H9 (cell line): ENCODE data around the gene KIF5A. TPM values are rescaled to one million over a fixed set of nuclear protein-coding genes. Genes with fewer than 3 reads are reported as not detected.

Experiments
- DNase-seq: peaks from one replicate; pipeline ENCODE4 v3.0.0-alpha.2; 2017
- H2AFZ ChIP-seq: one replicate; pipeline ENCODE4 v1.6.1; 2013; ENCODE audit warnings: mild to moderate bottlenecking, low read length, control low read depth, moderate library complexity
- H2AK5ac ChIP-seq: 2 replicates; pipeline ENCODE4 v1.6.1; 2013; ENCODE audit warnings: low read length, control low read depth, mixed read lengths; ENCODE audit not compliant: insufficient read length
- H2BK120ac ChIP-seq: one replicate; pipeline ENCODE4 v1.6.1; 2013; ENCODE audit warnings: low read depth, mild to moderate bottlenecking, low read length, control low read depth, inconsistent platforms; ENCODE audit not compliant: poor library complexity, severe bottlenecking
- H2BK12ac ChIP-seq: 2 replicates; pipeline ENCODE4 v1.6.1; 2013; ENCODE audit warnings: low read length, control low read depth, mixed read lengths, low read depth; ENCODE audit not compliant: insufficient read length
- H2BK15ac ChIP-seq: 2 replicates; pipeline ENCODE4 v1.6.1; 2013; ENCODE audit warnings: low read depth, low read length, control low read depth
- H2BK20ac ChIP-seq: one replicate; pipeline ENCODE4 v1.6.1; 2013; ENCODE audit warnings: low read depth, mild to moderate bottlenecking, low read length, control low read depth, inconsistent platforms; ENCODE audit not compliant: poor library complexity, severe bottlenecking
- H2BK5ac ChIP-seq: 2 replicates; pipeline ENCODE4 v1.6.1; 2013; ENCODE audit warnings: low read length, control low read depth, mixed read lengths; ENCODE audit not compliant: insufficient read length
- H3K14ac ChIP-seq: 2 replicates; pipeline ENCODE4 v1.6.1; 2013; ENCODE audit warnings: low read length, control low read depth; ENCODE audit not compliant: insufficient read depth
- H3K18ac ChIP-seq: 2 replicates; pipeline ENCODE4 v1.6.1; 2013; ENCODE audit warnings: low read depth, mild to moderate bottlenecking, mixed read lengths, low read length, control low read depth; ENCODE audit not compliant: insufficient read length
- H3K23ac ChIP-seq: 2 replicates; pipeline ENCODE4 v1.6.1; 2013; ENCODE audit warnings: low read length, control low read depth, mixed read lengths, low read depth; ENCODE audit not compliant: insufficient read length
- H3K23me2 ChIP-seq: 2 replicates; pipeline ENCODE4 v1.6.1; 2013; ENCODE audit warnings: low read depth, mild to moderate bottlenecking, mixed read lengths, low read length, control low read depth; ENCODE audit not compliant: insufficient read length, poor library complexity, severe bottlenecking
- H3K27ac ChIP-seq: 2 replicates; pipeline ENCODE4 v1.5.1; 2013; ENCODE audit warnings: low read length, control low read depth, mixed read lengths, low read depth; ENCODE audit not compliant: insufficient read length
- H3K27me3 ChIP-seq: 2 replicates; pipeline ENCODE4 v1.6.1; 2013; ENCODE audit warnings: low read length, control low read depth, inconsistent platforms; ENCODE audit not compliant: insufficient read depth
- H3K4ac ChIP-seq: 2 replicates; pipeline ENCODE4 v1.6.1; 2013; ENCODE audit warnings: low read depth, mild to moderate bottlenecking, control low read depth, inconsistent platforms, low read length, moderate library complexity
- H3K4me1 ChIP-seq: 2 replicates; pipeline ENCODE4 v1.6.1; 2013; ENCODE audit warnings: low read length, control low read depth, inconsistent platforms; ENCODE audit not compliant: insufficient read depth
- H3K4me2 ChIP-seq: 2 replicates; pipeline ENCODE4 v1.6.1; 2013; ENCODE audit warnings: low read length, control low read depth, mixed read lengths; ENCODE audit not compliant: insufficient read length, insufficient read depth
- H3K56ac ChIP-seq: 2 replicates; pipeline ENCODE4 v1.6.1; 2013; ENCODE audit warnings: low read depth, mild to moderate bottlenecking, mixed read lengths, low read length, control low read depth; ENCODE audit not compliant: insufficient read length
- H3K79me1 ChIP-seq: 2 replicates; pipeline ENCODE4 v1.6.1; 2013; ENCODE audit warnings: low read depth, mild to moderate bottlenecking, moderate library complexity, low read length, control low read depth, inconsistent platforms; ENCODE audit not compliant: insufficient read depth, poor library complexity, severe bottlenecking
- H3K79me2 ChIP-seq: 2 replicates; pipeline ENCODE4 v1.6.1; 2013; ENCODE audit warnings: low read length, control low read depth, inconsistent platforms; ENCODE audit not compliant: insufficient read depth
- H3K9ac ChIP-seq: 2 replicates; pipeline ENCODE4 v1.6.1; 2013; ENCODE audit warnings: low read length, control low read depth, mixed read lengths; ENCODE audit not compliant: insufficient read length; ENCODE audit errors: extremely low read depth
- H3K9me3 ChIP-seq: one replicate; pipeline ENCODE4 v1.6.1; 2013; ENCODE audit warnings: low read depth, low read length, inconsistent platforms; ENCODE audit not compliant: control insufficient read depth
- H3T11ph ChIP-seq: one replicate; pipeline ENCODE4 v1.6.1; 2013; ENCODE audit warnings: mild to moderate bottlenecking, low read length, control low read depth, inconsistent platforms
- H4K20me1 ChIP-seq: one replicate; pipeline ENCODE4 v1.6.1; 2013; ENCODE audit not compliant: control insufficient read depth, insufficient read length, insufficient read depth
- H4K5ac ChIP-seq: 2 replicates; pipeline ENCODE4 v1.6.1; 2013; ENCODE audit warnings: low read depth, mild to moderate bottlenecking, mixed read lengths, low read length, control low read depth; ENCODE audit not compliant: insufficient read length
- H4K8ac ChIP-seq: replicated peaks from 2 replicates; pipeline ENCODE4 v1.6.1; 2013; ENCODE audit warnings: low read length, control low read depth, mixed read lengths, low read depth; ENCODE audit not compliant: insufficient read length
- H4K91ac ChIP-seq: 2 replicates; pipeline ENCODE4 v1.6.1; 2013; ENCODE audit warnings: low read depth, mild to moderate bottlenecking, moderate library complexity, mixed read lengths, low read length, control low read depth; ENCODE audit not compliant: insufficient read length
- H3K27ac Mint-ChIP-seq, 3 experiments: 2 replicates in 2 of 3; 3 replicates in 1 of 3; pipeline ENCODE4 v1.8.0; 2020 to 2021; ENCODE audit warnings: mixed read lengths in 3 of 3, mild to moderate bottlenecking in 1 of 3, moderate library complexity in 1 of 3
- H3K27me3 Mint-ChIP-seq: 2 replicates; pipeline ENCODE4 v1.8.0; 2021; ENCODE audit warnings: low read depth, mild to moderate bottlenecking, moderate library complexity, mixed read lengths
- H3K36me3 Mint-ChIP-seq, 3 experiments: 2 replicates in 2 of 3; 3 replicates in 1 of 3; pipeline ENCODE4 v1.8.0; 2020 to 2021; ENCODE audit warnings: low read depth in 3 of 3, mixed read lengths in 3 of 3; ENCODE audit not compliant: insufficient read depth in 1 of 3
- H3K4me1 Mint-ChIP-seq, 2 experiments: 2 replicates each; pipeline ENCODE4 v1.8.0; 2020; ENCODE audit warnings: mixed read lengths in 2 of 2
- H3K4me3 Mint-ChIP-seq, 2 experiments: 2 replicates in 1 of 2; 3 replicates in 1 of 2; pipeline ENCODE4 v1.8.0; 2020 to 2021; ENCODE audit warnings: mild to moderate bottlenecking in 2 of 2, mixed read lengths in 2 of 2, moderate library complexity in 1 of 2
- H3K9me3 Mint-ChIP-seq, 2 experiments: 2 replicates in 1 of 2; 3 replicates in 1 of 2; pipeline ENCODE4 v1.8.0; 2020; ENCODE audit warnings: mild to moderate bottlenecking in 2 of 2, mixed read lengths in 2 of 2, moderate library complexity in 1 of 2
- WGBS: extraction: QIAGEN DNeasy Blood & Tissue Kit; methylation state at CpG from one replicate; pipeline ENCODE4 v1.1.7; 2013; ENCODE audit warnings: missing lambda C conversion rate, low lambda C conversion rate, mixed read lengths; ENCODE audit not compliant: insufficient read length; ENCODE audit errors: extremely low coverage; 5-methylcytosine and 5-hydroxymethylcytosine counted together
- total RNA-seq: library from RNA; stranded (reverse); gene quantifications from 2 replicates; pipeline ENCODE4 v1.2.1, GENCODE V29; 2021
- TF ChIP-seq, protein P1 (sequence below): fragments of 200-600 bp; sonication (generic); conservative IDR thresholded peaks from 3 replicates; pipeline ENCODE4 v1.8.0; 2021; ENCODE audit warnings: antibody characterized with exemption, mild to moderate bottlenecking

KIF5A gene
- total RNA-seq, 1 experiment from 2014 or later: 18.5 TPM

DNA sequence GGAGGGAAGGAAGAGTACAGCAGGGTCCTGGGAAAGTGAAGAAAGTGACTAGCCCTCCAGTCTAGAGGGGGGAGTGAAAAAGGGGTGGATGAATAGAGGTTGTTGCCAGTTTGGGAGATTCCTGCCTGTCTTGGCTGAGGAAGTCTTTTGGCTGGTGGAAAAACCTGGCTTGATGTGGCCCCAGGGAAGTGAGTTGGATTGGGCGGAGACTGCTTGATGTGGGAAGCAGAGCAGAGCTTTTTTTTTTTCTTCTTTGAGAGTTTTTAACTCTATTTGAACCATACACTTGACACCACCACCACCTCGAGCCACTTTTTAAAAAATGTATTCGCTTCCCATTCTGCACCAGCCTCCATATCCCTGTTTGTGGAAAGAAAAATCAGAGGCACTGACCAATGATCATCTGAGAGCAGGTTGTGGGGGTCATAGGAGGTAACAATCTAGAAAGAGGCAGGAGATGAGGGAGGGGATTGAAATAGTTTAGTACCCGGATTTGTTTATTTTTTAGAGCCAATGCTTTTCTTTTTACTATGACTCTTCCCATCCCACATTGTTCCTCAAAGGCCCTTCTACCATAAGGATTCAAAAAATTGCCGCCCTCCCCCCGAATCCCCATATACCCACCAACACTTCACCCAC is 54.1 kb downstream of the KIF5A start:
- no peak overlapping the region for H4K8ac ChIP-seq
- peak overlapping the region; percentile 30 for H2BK12ac ChIP-seq
- no peak overlapping the region for H3T11ph ChIP-seq
- H2BK15ac ChIP-seq: no peak overlapping the region
- no peak overlapping the region for H2AFZ ChIP-seq
- H3K56ac ChIP-seq: no peak overlapping the region
- H2AK5ac ChIP-seq: no peak overlapping the region
- H3K4ac ChIP-seq: no peak overlapping the region
- H3K14ac ChIP-seq: peak overlapping the region; percentile 99
- H2BK120ac ChIP-seq: no peak overlapping the region
- no peaks in the 10 kb centered on the region for H3K79me1 ChIP-seq
- H3K36me3 Mint-ChIP-seq: peaks cover 12 to 61% (median 42%) of the 10 kb centered on the region in 3 experiments
- peaks cover 14% of the 10 kb centered on the region for H3K23me2 ChIP-seq
- no peak overlapping the region for H3K23ac ChIP-seq
- H3K27me3 Mint-ChIP-seq: no peaks in the 10 kb centered on the region
- H3K4me3 Mint-ChIP-seq: peak overlapping the region; percentile 90
- H3K9me3 Mint-ChIP-seq: no peaks in the 10 kb centered on the region; a peak in 1 of 5 replicates
- H4K20me1 ChIP-seq: no peaks in the 10 kb centered on the region
- H3K18ac ChIP-seq: peak overlapping the region; percentile 94
- H3K27ac ChIP-seq: no peak overlapping the region
- H4K5ac ChIP-seq: peak overlapping the region; percentile 63
- peaks cover 3% of the 10 kb centered on the region for H3K4me1 ChIP-seq
- no peak overlapping the region for H4K91ac ChIP-seq
- TF ChIP-seq, protein P1, sequence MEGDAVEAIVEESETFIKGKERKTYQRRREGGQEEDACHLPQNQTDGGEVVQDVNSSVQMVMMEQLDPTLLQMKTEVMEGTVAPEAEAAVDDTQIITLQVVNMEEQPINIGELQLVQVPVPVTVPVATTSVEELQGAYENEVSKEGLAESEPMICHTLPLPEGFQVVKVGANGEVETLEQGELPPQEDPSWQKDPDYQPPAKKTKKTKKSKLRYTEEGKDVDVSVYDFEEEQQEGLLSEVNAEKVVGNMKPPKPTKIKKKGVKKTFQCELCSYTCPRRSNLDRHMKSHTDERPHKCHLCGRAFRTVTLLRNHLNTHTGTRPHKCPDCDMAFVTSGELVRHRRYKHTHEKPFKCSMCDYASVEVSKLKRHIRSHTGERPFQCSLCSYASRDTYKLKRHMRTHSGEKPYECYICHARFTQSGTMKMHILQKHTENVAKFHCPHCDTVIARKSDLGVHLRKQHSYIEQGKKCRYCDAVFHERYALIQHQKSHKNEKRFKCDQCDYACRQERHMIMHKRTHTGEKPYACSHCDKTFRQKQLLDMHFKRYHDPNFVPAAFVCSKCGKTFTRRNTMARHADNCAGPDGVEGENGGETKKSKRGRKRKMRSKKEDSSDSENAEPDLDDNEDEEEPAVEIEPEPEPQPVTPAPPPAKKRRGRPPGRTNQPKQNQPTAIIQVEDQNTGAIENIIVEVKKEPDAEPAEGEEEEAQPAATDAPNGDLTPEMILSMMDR: no peak
- H3K9ac ChIP-seq: peak overlapping the region; percentile 66
- no peaks in the 10 kb centered on the region for H3K27me3 ChIP-seq
- no peak overlapping the region for H2BK5ac ChIP-seq
- peak overlapping the region; percentile 32 for H2BK20ac ChIP-seq
- peak overlapping the region; percentile 94 to 98 (median 97) for H3K27ac Mint-ChIP-seq
- DNase-seq: peak; percentile 76
- H3K4me2 ChIP-seq: peak overlapping the region; percentile 89
- no peaks in the 10 kb centered on the region for H3K9me3 ChIP-seq
- WGBS: no CpG with 5 or more reads among the region's 6 CpGs
- no peaks in the 10 kb centered on the region for H3K79me2 ChIP-seq
- H3K4me1 Mint-ChIP-seq: peaks cover 25 to 28% of the 10 kb centered on the region in 2 experiments
